PC-9 (cell line): Measurements from ENCODE around the gene ZNF774. TPM values are rescaled to one million over a fixed set of nuclear protein-coding genes. Genes with fewer than 3 reads are reported as not detected.

Experiments
- BruUV-seq: library from RNA; stranded (reverse); fragments of 400-500 nt; replicated peaks from 2 replicates; lab custom pipeline; 2021; lab: Mats Ljungman, UMichigan
- CTCF ChIA-PET: fragments of 300-600 bp; sonication (Branson Sonifier 250); formaldehyde crosslinking; loops from one replicate; lab custom pipeline; 2022; ENCODE audit warnings: antibody characterized with exemption; lab: Charles Lee
- POLR2A ChIA-PET: fragments of 300-600 bp; sonication (Branson Sonifier 250); formaldehyde crosslinking; loops from one replicate; lab custom pipeline; 2022; ENCODE audit warnings: antibody characterized with exemption; ENCODE audit not compliant: unreplicated experiment; lab: Charles Lee
- DNase-seq, 2 experiments: peaks; one replicate each; pipeline versions ENCODE4 v3.0.0 to v3.0.0-alpha.2; 2015 to 2022; ENCODE audit warnings: mixed read lengths in 1 of 2
- H2AFZ ChIP-seq: fragments of 200-600 bp; sonication (generic); 2 replicates; pipeline ENCODE4 v1.8.1; 2017; ENCODE audit warnings: antibody characterized with exemption
- H3F3A ChIP-seq: fragments of 200-600 bp; sonication (generic); 2 replicates; pipeline ENCODE4 v1.8.1; 2017; ENCODE audit warnings: antibody characterized with exemption, mild to moderate bottlenecking, low read depth; ENCODE audit not compliant: insufficient read depth
- H3K27ac ChIP-seq: fragments of 200-600 bp; sonication (generic); 2 replicates; pipeline ENCODE4 v1.6.1; 2016; ENCODE audit warnings: mixed run types
- H3K27me3 ChIP-seq: fragments of 200-600 bp; sonication (generic); 2 replicates; pipeline ENCODE4 v1.6.1; 2016; ENCODE audit warnings: low read depth, mixed run types; ENCODE audit not compliant: insufficient read depth
- H3K36me3 ChIP-seq: fragments of 200-600 bp; sonication (generic); 2 replicates; pipeline ENCODE4 v1.6.1; 2016; ENCODE audit warnings: low read depth, mixed run types
- H3K4me1 ChIP-seq: fragments of 200-600 bp; sonication (generic); replicated peaks from 2 replicates; pipeline ENCODE4 v1.6.1; 2016; ENCODE audit warnings: mixed run types; ENCODE audit not compliant: insufficient read depth
- H3K4me2 ChIP-seq: fragments of 200-600 bp; sonication (generic); 2 replicates; pipeline ENCODE4 v1.6.1; 2017; ENCODE audit warnings: mixed run types
- H3K4me3 ChIP-seq: fragments of 200-600 bp; sonication (generic); 2 replicates; pipeline ENCODE4 v1.6.1; 2016; ENCODE audit warnings: mixed run types
- H3K79me2 ChIP-seq: fragments of 200-600 bp; sonication (generic); 2 replicates; pipeline ENCODE4 v1.6.1; 2017; ENCODE audit warnings: low read depth, mixed run types
- H3K9me2 ChIP-seq: fragments of 200-600 bp; sonication (generic); 2 replicates; pipeline ENCODE4 v1.8.1; 2017; ENCODE audit warnings: mild to moderate bottlenecking; ENCODE audit not compliant: insufficient read depth
- H3K9me3 ChIP-seq: fragments of 200-600 bp; sonication (generic); 2 replicates; pipeline ENCODE4 v1.8.1; 2016; ENCODE audit warnings: low read depth; ENCODE audit not compliant: insufficient read depth
- H4K20me1 ChIP-seq: fragments of 200-600 bp; sonication (generic); 2 replicates; pipeline ENCODE4 v1.8.1; 2017; ENCODE audit not compliant: insufficient read depth
- CTCF ChIP-seq: fragments of 200-600 bp; sonication (generic); conservative IDR thresholded peaks from 2 replicates; pipeline ENCODE4 v1.6.1; 2017; ENCODE audit warnings: mixed run types, antibody characterized with exemption, mild to moderate bottlenecking, moderate library complexity
- EZH2 ChIP-seq: fragments of 200-600 bp; sonication (generic); IDR thresholded peaks from 2 replicates; pipeline ENCODE4 v1.8.0; 2017; ENCODE audit warnings: antibody characterized with exemption, low read depth
- intact Hi-C: fragments of 100-400 bp; cut with micrococcal nuclease; formaldehyde crosslinking; loops from one replicate; pipeline ENCODE4 v1.10.0; 2022; ENCODE audit not compliant: unreplicated experiment
- total RNA-seq: library from RNA; stranded (reverse); gene quantifications from 2 replicates; pipeline ENCODE4 v1.2.3, GENCODE V29; 2021

Gene ZNF774
- total RNA-seq, 1 experiment from 2014 or later: 6.3 TPM

DNA sequence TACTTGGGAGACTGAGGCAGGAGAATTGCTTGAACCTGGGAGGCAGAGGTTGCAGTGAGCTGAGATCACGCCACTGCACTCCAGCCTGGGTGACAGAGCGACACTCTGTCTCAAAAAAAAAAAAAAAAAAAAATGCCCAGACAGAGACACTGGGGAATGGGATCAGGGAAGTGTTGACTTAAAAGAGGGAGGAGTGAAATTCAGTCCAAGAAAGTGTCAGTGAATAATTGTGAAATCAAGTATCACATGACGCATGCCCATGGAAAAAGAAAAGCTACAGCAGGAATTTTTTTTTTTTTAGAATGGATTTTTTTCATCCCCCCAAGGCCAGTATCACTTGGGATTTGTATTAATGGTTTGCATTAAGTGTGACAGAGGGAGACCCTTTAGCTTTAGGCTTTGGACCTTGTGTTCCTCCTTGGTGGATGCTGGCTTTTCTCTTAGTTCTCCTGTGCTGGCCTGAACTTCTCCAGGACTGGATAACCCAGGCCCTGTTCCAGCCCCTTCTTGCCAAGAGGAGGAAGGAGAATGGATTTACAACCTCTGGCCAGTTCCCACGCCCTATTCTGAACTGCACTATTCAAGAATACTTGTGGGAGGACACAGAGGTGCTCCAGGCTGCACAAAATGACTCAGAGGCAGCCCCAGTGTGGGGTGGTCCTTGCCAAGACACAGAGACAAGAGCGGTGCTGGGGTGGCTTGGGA is 36.7 kb upstream of the ZNF774 start:
- no peak overlapping the region; the same call in 1 of the 2 replicates for H3K4me3 ChIP-seq
- H3K79me2 ChIP-seq: no peaks in the 10 kb centered on the region
- TF ChIP-seq EZH2 (no peak), CTCF (no peak)
- H3F3A ChIP-seq: peaks cover 21% of the 10 kb centered on the region
- H4K20me1 ChIP-seq: no peaks in the 10 kb centered on the region
- intact Hi-C loops: no loop called here
- no peaks in the 10 kb centered on the region for H3K27me3 ChIP-seq
- BruUV-seq: no TSS peak
- ChIA-PET POLR2A (interaction anchor here (0.5 to 0.6 kb wide), 2 partner anchors 105 to 699 kb away, joined by 6 to 8 read pairs; no protein-coding TSS in a partner anchor), CTCF (interaction anchor here (0.6 to 1.0 kb wide), 7 partner anchors 133 to 616 kb away, joined by 3 to 5 read pairs (median 4); no protein-coding TSS in a partner anchor)
- peak overlapping the region; percentile 50 for H3K4me2 ChIP-seq
- peak overlapping the region; percentile 82 for H3K27ac ChIP-seq
- no peaks in the 10 kb centered on the region for H3K9me2 ChIP-seq
- peaks cover 28% of the 10 kb centered on the region for H3K4me1 ChIP-seq
- no peaks in the 10 kb centered on the region for H3K9me3 ChIP-seq
- DNase-seq: peak in 1 of 2 experiments; percentile 73
- H3K36me3 ChIP-seq: no peaks in the 10 kb centered on the region
- H2AFZ ChIP-seq: no peak overlapping the region

DNA sequence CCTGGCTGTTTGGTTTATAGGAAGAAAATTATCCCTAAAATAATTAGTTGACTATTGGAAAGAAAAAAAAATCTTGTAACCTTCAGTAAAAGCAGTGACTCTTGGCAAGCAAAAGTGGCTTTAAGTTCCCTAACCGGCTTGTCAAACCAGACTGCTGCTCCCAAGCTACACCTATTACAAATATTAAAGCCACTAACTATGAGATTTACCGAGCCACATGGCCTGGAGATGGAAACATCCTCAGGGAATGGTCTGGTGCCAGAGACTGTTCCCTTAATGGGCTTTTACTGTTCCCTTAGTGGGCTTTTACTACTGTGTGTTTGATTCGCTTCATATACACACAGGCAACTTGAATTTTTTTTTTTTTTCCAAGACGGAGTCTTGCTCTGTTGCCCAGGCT is 35.9 kb upstream of the ZNF774 start:
- Histone ChIP-seq H3K36me3 (no peaks in the 10 kb centered on the region), H3K4me2 (peak overlapping the region; percentile 50), H3K79me2 (no peaks in the 10 kb centered on the region), H3K4me1 (peaks cover 32% of the 10 kb centered on the region), H3K27me3 (no peaks in the 10 kb centered on the region), H3K4me3 (no peak overlapping the region), H3K27ac (peak overlapping the region; percentile 82), H3K9me2 (no peaks in the 10 kb centered on the region), H2AFZ (no peak overlapping the region), H3K9me3 (no peaks in the 10 kb centered on the region), H4K20me1 (no peaks in the 10 kb centered on the region), H3F3A (peaks cover 21% of the 10 kb centered on the region)
- intact Hi-C loops: no loop called here
- no peak for TF ChIP-seq EZH2
- TF ChIP-seq CTCF: no peak
- ChIA-PET POLR2A (no interaction called here), CTCF (interaction anchor here (0.6 to 0.7 kb wide), 2 partner anchors 134 to 270 kb away, joined by 3 read pairs; no protein-coding TSS in a partner anchor)
- peak in 1 of 2 experiments; percentile 61 for DNase-seq
- no TSS peak for BruUV-seq

- CTCF ChIA-PET: interaction anchor here (0.7 to 2.4 kb wide), 3 partner anchors 101 to 690 kb away, joined by 3 to 24 read pairs (median 11); no protein-coding TSS in a partner anchor
- no TSS peak for BruUV-seq
These were observed 33.5 kb upstream of the ZNF774 start for GRCh38 chr15:90318591-90318990.

More at GRCh38 chr15:90318591-90318990, 33.5 kb upstream of the ZNF774 start:
- TF ChIP-seq CTCF (no peak), EZH2 (no peak)
- H3K4me1 ChIP-seq: peaks cover 32% of the 10 kb centered on the region
- peaks cover 25% of the 10 kb centered on the region for H3F3A ChIP-seq
- no peaks in the 10 kb centered on the region for H3K9me2 ChIP-seq
- H3K36me3 ChIP-seq: no peaks in the 10 kb centered on the region
- no peak overlapping the region for H2AFZ ChIP-seq
- POLR2A ChIA-PET: interaction anchor here (0.7 kb wide), 1 partner anchor 121 kb away, joined by 8 read pairs; no protein-coding TSS in a partner anchor
- intact Hi-C loops: no loop called here
- no peak overlapping the region for H3K4me2 ChIP-seq
- no peak overlapping the region for H3K27ac ChIP-seq
- no peak overlapping the region for H3K4me3 ChIP-seq
- no peaks in the 10 kb centered on the region for H3K9me3 ChIP-seq
- no peaks in the 10 kb centered on the region for H3K79me2 ChIP-seq
- no peaks in the 10 kb centered on the region for H3K27me3 ChIP-seq
- no peak for DNase-seq
- H4K20me1 ChIP-seq: no peaks in the 10 kb centered on the region
